ENCODE measurements around the gene FNDC3B. TPM values are rescaled to one million over a fixed set of nuclear protein-coding genes. Genes with fewer than 3 reads are reported as not detected.
A peak's percentile ranks its signal among the peaks of the same experiment; 100 is the strongest.
"Not testable (repeated sequence)": the region's sequence is repeated elsewhere in the genome, so short reads cannot be mapped to it uniquely, and the experiment has no call there.

FNDC3B gene
- 10 to 100 TPM; 59.8 to 72.6 (median 65.6) TPM for total RNA-seq

GRCh38 chr3:172039436-172040077, at the start of gene FNDC3B:
TSS of gene FNDC3B (plus strand) at chr3:172039578. CDS start at chr3:172112480, 72,902 bp downstream.
- intact Hi-C loops (cut with DNase I) = loop anchor here (5.0 to 10.0 kb wide), 2 partner anchors 165 to 303 kb away; no protein-coding TSS in a partner anchor
- H3K4me1 ChIP-seq = peaks cover 27 to 42% (median 39%) of the 10 kb centered on the region in 4 donors
- H3K27ac ChIP-seq (replicated peaks in 1 of 4) = peak within 1 kb of the TSS; percentile 96 to 100 (median 98)
- peak within 1 kb of the TSS; percentile 82 to 99 (median 98) for H3K4me3 ChIP-seq
- peak; percentile 99 for DNase-seq (ENCODE audit: extremely low spot score)
- H3K36me3 ChIP-seq = no peaks in the 10 kb centered on the region
- H3K27me3 ChIP-seq = no peaks in the 10 kb centered on the region
- H3K9me3 ChIP-seq = no peaks in the 10 kb centered on the region
- WGBS = 0% methylated on average over 12 of the region's 59 CpGs
- TF ChIP-seq POLR2AphosphoS5 (IDR thresholded peaks at IDR 0.05) = peak; percentile 89
- TF ChIP-seq, protein P1, sequence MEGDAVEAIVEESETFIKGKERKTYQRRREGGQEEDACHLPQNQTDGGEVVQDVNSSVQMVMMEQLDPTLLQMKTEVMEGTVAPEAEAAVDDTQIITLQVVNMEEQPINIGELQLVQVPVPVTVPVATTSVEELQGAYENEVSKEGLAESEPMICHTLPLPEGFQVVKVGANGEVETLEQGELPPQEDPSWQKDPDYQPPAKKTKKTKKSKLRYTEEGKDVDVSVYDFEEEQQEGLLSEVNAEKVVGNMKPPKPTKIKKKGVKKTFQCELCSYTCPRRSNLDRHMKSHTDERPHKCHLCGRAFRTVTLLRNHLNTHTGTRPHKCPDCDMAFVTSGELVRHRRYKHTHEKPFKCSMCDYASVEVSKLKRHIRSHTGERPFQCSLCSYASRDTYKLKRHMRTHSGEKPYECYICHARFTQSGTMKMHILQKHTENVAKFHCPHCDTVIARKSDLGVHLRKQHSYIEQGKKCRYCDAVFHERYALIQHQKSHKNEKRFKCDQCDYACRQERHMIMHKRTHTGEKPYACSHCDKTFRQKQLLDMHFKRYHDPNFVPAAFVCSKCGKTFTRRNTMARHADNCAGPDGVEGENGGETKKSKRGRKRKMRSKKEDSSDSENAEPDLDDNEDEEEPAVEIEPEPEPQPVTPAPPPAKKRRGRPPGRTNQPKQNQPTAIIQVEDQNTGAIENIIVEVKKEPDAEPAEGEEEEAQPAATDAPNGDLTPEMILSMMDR (IDR thresholded peaks at IDR 0.05) = peak in 1 of 3 experiments; percentile 11
- TF ChIP-seq EP300 (IDR thresholded peaks at IDR 0.05) = no peak
- peak; percentile 85 for TF ChIP-seq POLR2A (IDR thresholded peaks at IDR 0.05; ENCODE audit: low read depth)

GRCh38 chr3:171990239-171990638, 49.1 kb upstream of the FNDC3B start:
- H3K36me3 ChIP-seq; H3K27me3 ChIP-seq; intact Hi-C loops (cut with DNase I): not testable (repeated sequence)

GRCh38 chr3:171991166-171991565, 48.2 kb upstream of the FNDC3B start:
- Histone ChIP-seq H3K4me3 (no peak overlapping the region), H3K9me3 (peaks cover 0 to 4% (median under 1%) of the 10 kb centered on the region in 4 donors), H3K4me1 (no peaks in the 10 kb centered on the region), H3K36me3 (no peaks in the 10 kb centered on the region), H3K27ac (replicated peaks in 1 of 4) (no peak overlapping the region), H3K27me3 (no peaks in the 10 kb centered on the region)
- 81% methylated on average over 3 of the region's 3 CpGs for WGBS
- intact Hi-C loops (cut with DNase I) = no loop called here
- no peak for DNase-seq (ENCODE audit: extremely low spot score)
- no peak for TF ChIP-seq POLR2AphosphoS5 (IDR thresholded peaks at IDR 0.05)
- no peak for TF ChIP-seq POLR2A (IDR thresholded peaks at IDR 0.05; ENCODE audit: low read depth)
- TF ChIP-seq, protein P1 (IDR thresholded peaks at IDR 0.05) = no peak
- no peak for TF ChIP-seq EP300 (IDR thresholded peaks at IDR 0.05)

More at GRCh38 chr3:171990239-171990638, 49.1 kb upstream of the FNDC3B start:
- 94% methylated on average over 3 of the region's 3 CpGs for WGBS
- H3K4me3 ChIP-seq; H3K27ac ChIP-seq (replicated peaks in 1 of 4); H3K9me3 ChIP-seq; DNase-seq (ENCODE audit: extremely low spot score); H3K4me1 ChIP-seq: not testable (repeated sequence)

DNA sequence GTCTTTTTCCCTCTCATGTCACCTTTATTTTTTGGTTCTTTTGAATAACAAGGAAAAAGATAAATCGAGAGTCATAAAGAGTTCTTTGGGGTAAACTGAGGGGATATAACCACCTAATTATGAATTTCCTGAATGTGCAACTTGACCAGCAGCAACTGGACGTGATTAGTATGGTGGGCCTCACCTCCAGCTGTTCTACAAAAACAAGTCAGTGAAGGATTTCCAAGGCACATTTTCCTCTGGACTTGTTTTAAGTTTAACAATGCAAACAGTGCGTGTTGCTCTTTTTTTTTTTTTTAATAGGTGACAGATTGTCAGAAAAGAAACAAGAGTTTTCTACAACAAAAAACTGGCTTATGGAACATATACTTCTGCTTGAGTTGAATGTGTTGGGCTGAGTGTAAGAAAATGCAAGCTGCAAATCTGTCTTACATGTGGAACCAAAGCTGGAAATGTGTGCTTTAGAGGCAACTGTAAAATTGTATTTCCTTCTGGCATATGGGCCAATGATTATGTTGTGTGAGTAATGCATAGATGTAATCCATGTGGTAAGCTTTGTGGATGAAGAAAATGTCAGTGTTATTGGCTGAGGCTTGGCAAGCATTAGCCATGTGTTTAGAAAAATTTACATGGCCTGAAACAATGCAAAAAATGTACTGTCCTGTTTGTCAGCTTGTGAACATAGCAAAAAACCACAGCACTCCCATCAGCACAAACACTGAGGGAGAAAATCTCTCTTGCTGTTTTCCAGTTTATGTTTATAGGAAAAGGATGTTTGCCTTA, 44.5 kb upstream of the FNDC3B start:
- Histone ChIP-seq H3K4me3 (no peak overlapping the region), H3K9me3 (peaks cover 0 to 8% (median 3%) of the 10 kb centered on the region in 4 donors), H3K27me3 (no peaks in the 10 kb centered on the region), H3K36me3 (no peaks in the 10 kb centered on the region), H3K27ac (replicated peaks in 1 of 4) (no peak overlapping the region), H3K4me1 (no peaks in the 10 kb centered on the region)
- TF ChIP-seq, protein P1 (IDR thresholded peaks at IDR 0.05) = no peak
- TF ChIP-seq POLR2AphosphoS5 (IDR thresholded peaks at IDR 0.05) (no peak), EP300 (IDR thresholded peaks at IDR 0.05) (no peak), POLR2A (IDR thresholded peaks at IDR 0.05; ENCODE audit: low read depth) (no peak)
- 56% methylated on average over 3 of the region's 3 CpGs for WGBS
- intact Hi-C loops (cut with DNase I) = no loop called here
- no peak for DNase-seq (ENCODE audit: extremely low spot score)

- no peaks in the 10 kb centered on the region for H3K36me3 ChIP-seq
- no peak overlapping the region for H3K4me3 ChIP-seq
- peaks cover 0 to 8% (median 3%) of the 10 kb centered on the region in 4 donors for H3K9me3 ChIP-seq
- no peaks in the 10 kb centered on the region for H3K4me1 ChIP-seq
- no peak for DNase-seq (ENCODE audit: extremely low spot score)
- H3K27me3 ChIP-seq = no peaks in the 10 kb centered on the region
- H3K27ac ChIP-seq (replicated peaks in 1 of 4) = no peak overlapping the region
- intact Hi-C loops (cut with DNase I) = no loop called here
- TF ChIP-seq EP300 (IDR thresholded peaks at IDR 0.05) = no peak
- no peak for TF ChIP-seq POLR2AphosphoS5 (IDR thresholded peaks at IDR 0.05)
- no peak for TF ChIP-seq POLR2A (IDR thresholded peaks at IDR 0.05; ENCODE audit: low read depth)
- TF ChIP-seq, protein P1 (IDR thresholded peaks at IDR 0.05) = no peak
Measured at GRCh38 chr3:171995486-171995885, 43.9 kb upstream of the FNDC3B start.

All from esophagus muscularis mucosa (tissue), 4 donors.